GM12878 (cell line): ENCODE results near the gene WNK1. TPM values are rescaled to one million over a fixed set of nuclear protein-coding genes. Genes with fewer than 3 reads are reported as not detected.

Experiments used
- ATAC-seq: fragments of 200-7000 bp; cut with Tn5 transposase; 3 replicates; pipeline ENCODE4 v1.9.1; 2020; ENCODE audit warnings: mild to moderate bottlenecking, moderate library complexity
- BruUV-seq: library from RNA; stranded (reverse); fragments of 400-500 nt; replicated peaks from 2 replicates; lab custom pipeline; 2021; lab: Mats Ljungman, UMichigan
- CTCF ChIA-PET: fragments of 300-600 bp; sonication (Branson Sonifier 250); formaldehyde crosslinking; extraction: SDS; loops from one replicate; lab custom pipeline; 2021; ENCODE audit warnings: inconsistent platforms; lab: Yijun Ruan, JAX
- POLR2A ChIA-PET: fragments of 350-600 bp; formaldehyde crosslinking; extraction: SDS; loops from one replicate; lab custom pipeline; 2021; ENCODE audit warnings: inconsistent platforms; lab: Charles Lee
- RAD21 ChIA-PET: fragments of 300-600 bp; sonication (Branson Sonifier 250); formaldehyde crosslinking; loops from one replicate; lab custom pipeline; 2023; ENCODE audit warnings: antibody characterized with exemption; ENCODE audit not compliant: unreplicated experiment; lab: Charles Lee
- SMC1A ChIA-PET: fragments of 300-600 bp; sonication (Branson Sonifier 250); formaldehyde crosslinking; loops from one replicate; lab custom pipeline; 2023; ENCODE audit not compliant: unreplicated experiment, uncharacterized antibody; lab: Charles Lee
- DNase-seq: peaks from one replicate; pipeline ENCODE4 v3.0.0-alpha.2; 2011; ENCODE audit warnings: low read depth, low spot score
- FAIRE-seq: peaks from 3 replicates; lab custom pipeline; 2011; peaks lifted over from hg19 to GRCh38; lab: Jason Lieb, UNC
- H2AFZ ChIP-seq: 2 replicates; pipeline ENCODE4 v1.6.0; 2011; ENCODE audit warnings: low read depth, low read length, control low read depth; ENCODE audit not compliant: control insufficient read depth
- H3K27ac ChIP-seq: 2 replicates; pipeline ENCODE4 v1.5.1; 2011; ENCODE audit warnings: control low read depth; ENCODE audit not compliant: control insufficient read depth, insufficient read depth
- H3K27me3 ChIP-seq, 2 experiments: replicated peaks in 1 of 2; 2 replicates each; pipeline versions ENCODE4 v1.6.0 to v1.6.1; 2011; ENCODE audit warnings: low read length in 1 of 2; ENCODE audit not compliant: control insufficient read depth in 2 of 2, insufficient read depth in 2 of 2
- H3K36me3 ChIP-seq, 2 experiments: 2 replicates each; pipeline ENCODE4 v1.5.1; 2011; ENCODE audit warnings: low read length in 1 of 2; ENCODE audit not compliant: control insufficient read depth in 2 of 2, insufficient read depth in 2 of 2
- H3K4me1 ChIP-seq: 2 replicates; pipeline ENCODE4 v1.6.1; 2011; ENCODE audit warnings: mild to moderate bottlenecking, low read length, moderate library complexity, mixed read lengths; ENCODE audit not compliant: control insufficient read depth, insufficient read depth
- H3K4me2 ChIP-seq: 2 replicates; pipeline ENCODE4 v1.6.0; 2011; ENCODE audit warnings: control low read depth; ENCODE audit not compliant: control insufficient read depth, insufficient read depth
- H3K4me3 ChIP-seq: fragments of 200-600 bp; sonication (generic); 2 replicates; pipeline ENCODE4 v1.5.1; 2016
- H3K79me2 ChIP-seq: 2 replicates; pipeline ENCODE4 v1.6.0; 2011; ENCODE audit warnings: low read length; ENCODE audit not compliant: control insufficient read depth, insufficient read depth
- H3K9ac ChIP-seq: 2 replicates; pipeline ENCODE4 v1.8.0; 2011; ENCODE audit warnings: low read length, control low read depth, mixed read lengths; ENCODE audit not compliant: control insufficient read depth, insufficient read depth
- H3K9me3 ChIP-seq: replicated peaks from 3 replicates; pipeline ENCODE4 v1.5.1; 2011; ENCODE audit warnings: mild to moderate bottlenecking, low read length; ENCODE audit not compliant: control insufficient read depth, insufficient read depth
- H4K20me1 ChIP-seq: 2 replicates; pipeline ENCODE4 v1.6.0; 2011; ENCODE audit not compliant: control insufficient read depth, insufficient read depth
- CTCF ChIP-seq, 3 experiments: IDR thresholded peaks in 2 of 3; conservative IDR thresholded peaks in 1 of 3; 2 replicates each; pipeline ENCODE4 v1.5.1; 2011; ENCODE audit warnings: low read depth in 3 of 3, low read length in 3 of 3, mild to moderate bottlenecking in 3 of 3, control low read depth in 2 of 3, moderate library complexity in 2 of 3, inconsistent platforms in 1 of 3, mixed read lengths in 1 of 3; ENCODE audit not compliant: control insufficient read depth in 2 of 3, insufficient read depth in 1 of 3; ENCODE audit errors: extremely low read depth in 1 of 3
- POU2F2 ChIP-seq: IDR thresholded peaks from 3 replicates; pipeline ENCODE4 v1.6.1; 2011; ENCODE audit warnings: low read depth, mild to moderate bottlenecking, low read length, borderline replicate concordance
- TCF12 ChIP-seq: IDR thresholded peaks from 2 replicates; pipeline ENCODE4 v1.6.1; 2011; ENCODE audit warnings: low read depth, mild to moderate bottlenecking, low read length
- WGBS: methylation state at CpG from one replicate; pipeline ENCODE4 v1.1.6; 2016; ENCODE audit warnings: low lambda C conversion rate; ENCODE audit not compliant: insufficient replicate concordance, insufficient coverage; ENCODE audit errors: missing lambda C conversion rate; 5-methylcytosine and 5-hydroxymethylcytosine counted together
- in situ Hi-C: fragments of 300-500 bp; cut with MboI; formaldehyde crosslinking; loops from 9 replicates; pipeline ENCODE4 v1.14.3; 2018; ENCODE audit warnings: mixed read lengths
- intact Hi-C: fragments of 100-400 bp; cut with micrococcal nuclease; formaldehyde crosslinking; loops from one replicate; pipeline ENCODE4 v1.14.2; 2022; ENCODE audit not compliant: unreplicated experiment
- polyA plus RNA-seq, 11 experiments: library from polyadenylated mRNA; depleted of rRNA in 4 of 11; unstranded in 6 of 11; stranded (reverse) in 5 of 11; fragments of >200 nt; fragmentation: Nextera tagmentation in 4 of 11; fragmentation: Illumina TruSeq in 1 of 11; extraction: Ambion mirVana in 4 of 11; extraction: Trizol in 1 of 11; gene quantifications; 1 replicate in 1 of 11; 2 replicates in 10 of 11; pipeline versions ENCODE4 v1.2.1 to v1.2.3, GENCODE V29; 2011 to 2016; ENCODE audit warnings: inconsistent platforms in 2 of 11, missing spikeins in 2 of 11, low read depth in 1 of 11
- total RNA-seq, 4 experiments: library from RNA; depleted of rRNA in 3 of 4; stranded (reverse); fragments of >200 nt in 3 of 4; fragmentation: Illumina TruSeq in 1 of 4; extraction: Trizol in 1 of 4; gene quantifications; 2 replicates each; pipeline versions ENCODE4 v1.2.1 to v1.2.3, GENCODE V29; 2013 to 2021
- TF ChIP-seq, protein P1 (sequence below): fragments of 150-350 bp; IDR thresholded peaks from 2 replicates; pipeline ENCODE4 v1.6.1; 2016; ENCODE audit warnings: low read depth, low read length

Gene WNK1
- total and polyA plus RNA-seq, 10 of the 15 experiments (the other 5 are each of a cell fraction or from before 2014, with no cell fraction given): 9.6 to 151 (median 86.6) TPM

- in situ Hi-C loops (no loop called here), intact Hi-C loops (no loop called here)
- Histone ChIP-seq H4K20me1 (no peaks in the 10 kb centered on the region), H3K36me3 (peaks cover 7 to 36% of the 10 kb centered on the region in 2 experiments), H3K9ac (no peak overlapping the region), H2AFZ (no peak overlapping the region), H3K4me2 (no peak overlapping the region), H3K4me1 (no peaks in the 10 kb centered on the region), H3K9me3 (no peaks in the 10 kb centered on the region), H3K27ac (no peak overlapping the region), H3K79me2 (no peaks in the 10 kb centered on the region), H3K4me3 (no peak overlapping the region), H3K27me3 (no peaks in the 10 kb centered on the region)
- ATAC-seq: no peak; the same call in 2 of the 3 replicates
- BruUV-seq: no TSS peak
- ChIA-PET POLR2A (no interaction called here), CTCF (interaction anchor here (0.6 to 1.8 kb wide), 4 partner anchors 9 to 254 kb away, joined by 3 to 8 read pairs (median 4); no protein-coding TSS in a partner anchor), RAD21 (no interaction called here), SMC1A (no interaction called here)
- TF ChIP-seq TCF12 (no peak), POU2F2 (no peak), CTCF (IDR thresholded peaks at IDR 0.05 in 2 of 3, conservative IDR thresholded peaks at IDR 0.05 in 1 of 3; ENCODE audit: control insufficient read depth in 2 of 3, extremely low read depth in 1 of 3, insufficient read depth in 1 of 3, low read depth in 3 of 3, low read length in 3 of 3) (0 out of 6 replicates have a peak, but pooled peaks of 1 of the 3 experiments have one; percentile 7)
- TF ChIP-seq, protein P1, sequence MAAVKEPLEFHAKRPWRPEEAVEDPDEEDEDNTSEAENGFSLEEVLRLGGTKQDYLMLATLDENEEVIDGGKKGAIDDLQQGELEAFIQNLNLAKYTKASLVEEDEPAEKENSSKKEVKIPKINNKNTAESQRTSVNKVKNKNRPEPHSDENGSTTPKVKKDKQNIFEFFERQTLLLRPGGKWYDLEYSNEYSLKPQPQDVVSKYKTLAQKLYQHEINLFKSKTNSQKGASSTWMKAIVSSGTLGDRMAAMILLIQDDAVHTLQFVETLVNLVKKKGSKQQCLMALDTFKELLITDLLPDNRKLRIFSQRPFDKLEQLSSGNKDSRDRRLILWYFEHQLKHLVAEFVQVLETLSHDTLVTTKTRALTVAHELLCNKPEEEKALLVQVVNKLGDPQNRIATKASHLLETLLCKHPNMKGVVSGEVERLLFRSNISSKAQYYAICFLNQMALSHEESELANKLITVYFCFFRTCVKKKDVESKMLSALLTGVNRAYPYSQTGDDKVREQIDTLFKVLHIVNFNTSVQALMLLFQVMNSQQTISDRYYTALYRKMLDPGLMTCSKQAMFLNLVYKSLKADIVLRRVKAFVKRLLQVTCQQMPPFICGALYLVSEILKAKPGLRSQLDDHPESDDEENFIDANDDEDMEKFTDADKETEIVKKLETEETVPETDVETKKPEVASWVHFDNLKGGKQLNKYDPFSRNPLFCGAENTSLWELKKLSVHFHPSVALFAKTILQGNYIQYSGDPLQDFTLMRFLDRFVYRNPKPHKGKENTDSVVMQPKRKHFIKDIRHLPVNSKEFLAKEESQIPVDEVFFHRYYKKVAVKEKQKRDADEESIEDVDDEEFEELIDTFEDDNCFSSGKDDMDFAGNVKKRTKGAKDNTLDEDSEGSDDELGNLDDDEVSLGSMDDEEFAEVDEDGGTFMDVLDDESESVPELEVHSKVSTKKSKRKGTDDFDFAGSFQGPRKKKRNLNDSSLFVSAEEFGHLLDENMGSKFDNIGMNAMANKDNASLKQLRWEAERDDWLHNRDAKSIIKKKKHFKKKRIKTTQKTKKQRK: no peak
- no peak for FAIRE-seq
- no peak for DNase-seq
- 93% methylated on average over 3 of the region's 3 CpGs for WGBS
Measured at GRCh38 chr12:868722-869121, 116.3 kb downstream of the WNK1 start.
